ENCODE data around the gene PRKG1. TPM values are rescaled to one million over a fixed set of nuclear protein-coding genes. Genes with fewer than 3 reads are reported as not detected.

PRKG1 gene
- total and polyA plus RNA-seq, 2 donors from 2014 or later: 3.6 to 14.8 TPM

- TF ChIP-seq CTCF (IDR thresholded peaks at IDR 0.05; ENCODE audit: borderline replicate concordance, extremely low read depth, insufficient read depth): no peak
- Histone ChIP-seq H3K27me3 (ENCODE audit: control insufficient read depth, insufficient read depth, low read length) (no peaks in the 10 kb centered on the region), H3K27ac (ENCODE audit: low read depth in 2 of 2, low read length in 2 of 2) (no peak overlapping the region), H3K9ac (ENCODE audit: low read length in 3 of 3) (no peak overlapping the region), H3K36me3 (ENCODE audit: control insufficient read depth in 2 of 3, insufficient read depth in 3 of 3, low read length in 3 of 3) (no peaks in the 10 kb centered on the region), H3K4me1 (ENCODE audit: control insufficient read depth in 2 of 3, insufficient read depth in 2 of 3, low read depth in 1 of 3, low read length in 3 of 3) (peaks cover 0 to 2% (median 0%) of the 10 kb centered on the region in 3 donors), H3K9me3 (ENCODE audit: control insufficient read depth in 2 of 3, insufficient read depth in 1 of 3, low read length in 3 of 3) (no peaks in the 10 kb centered on the region), H3K4me3 (ENCODE audit: low read length in 3 of 3) (no peak overlapping the region)
- intact Hi-C loops (cut with DNase I): no loop called here
- peak; percentile 86 for FAIRE-seq
- DNase-seq: no peak
Measured at GRCh38 chr10:51302316-51302715, 228.0 kb downstream of the PRKG1 start.

- Histone ChIP-seq H3K4me1 (ENCODE audit: control insufficient read depth in 2 of 3, insufficient read depth in 2 of 3, low read depth in 1 of 3, low read length in 3 of 3) (no peaks in the 10 kb centered on the region), H3K4me3 (ENCODE audit: low read length in 3 of 3) (no peak overlapping the region), H3K9me3 (ENCODE audit: control insufficient read depth in 2 of 3, insufficient read depth in 1 of 3, low read length in 3 of 3) (no peaks in the 10 kb centered on the region), H3K9ac (ENCODE audit: low read length in 3 of 3) (no peak overlapping the region), H3K27ac (ENCODE audit: low read depth in 2 of 2, low read length in 2 of 2) (no peak overlapping the region), H3K36me3 (ENCODE audit: control insufficient read depth in 2 of 3, insufficient read depth in 3 of 3, low read length in 3 of 3) (no peaks in the 10 kb centered on the region), H3K27me3 (ENCODE audit: control insufficient read depth, insufficient read depth, low read length) (no peaks in the 10 kb centered on the region)
- no peak for DNase-seq
- intact Hi-C loops (cut with DNase I): no loop called here
- TF ChIP-seq CTCF (IDR thresholded peaks at IDR 0.05; ENCODE audit: borderline replicate concordance, extremely low read depth, insufficient read depth): no peak
- FAIRE-seq: no peak
Measured at GRCh38 chr10:51308116-51308515, 233.8 kb downstream of the PRKG1 start.

GRCh38 chr10:51311228-51311627 lies 236.9 kb downstream of the PRKG1 start:
- DNase-seq (no peak), FAIRE-seq (no peak)
- Histone ChIP-seq H3K27me3 (ENCODE audit: control insufficient read depth, insufficient read depth, low read length) (no peaks in the 10 kb centered on the region), H3K27ac (ENCODE audit: low read depth in 2 of 2, low read length in 2 of 2) (no peak overlapping the region), H3K9me3 (ENCODE audit: control insufficient read depth in 2 of 3, insufficient read depth in 1 of 3, low read length in 3 of 3) (no peaks in the 10 kb centered on the region), H3K4me3 (ENCODE audit: low read length in 3 of 3) (no peak overlapping the region), H3K9ac (ENCODE audit: low read length in 3 of 3) (no peak overlapping the region), H3K36me3 (ENCODE audit: control insufficient read depth in 2 of 3, insufficient read depth in 3 of 3, low read length in 3 of 3) (no peaks in the 10 kb centered on the region), H3K4me1 (ENCODE audit: control insufficient read depth in 2 of 3, insufficient read depth in 2 of 3, low read depth in 1 of 3, low read length in 3 of 3) (no peaks in the 10 kb centered on the region)
- no peak for TF ChIP-seq CTCF (IDR thresholded peaks at IDR 0.05; ENCODE audit: borderline replicate concordance, extremely low read depth, insufficient read depth)
- intact Hi-C loops (cut with DNase I): no loop called here

- DNase-seq: no peak
- H3K9me3 ChIP-seq (ENCODE audit: control insufficient read depth in 2 of 3, insufficient read depth in 1 of 3, low read length in 3 of 3): no peaks in the 10 kb centered on the region
- H3K36me3 ChIP-seq (ENCODE audit: control insufficient read depth in 2 of 3, insufficient read depth in 3 of 3, low read length in 3 of 3): no peaks in the 10 kb centered on the region
- no peak overlapping the region for H3K27ac ChIP-seq (ENCODE audit: low read depth in 2 of 2, low read length in 2 of 2)
- no peak for FAIRE-seq
- H3K4me3 ChIP-seq (ENCODE audit: low read length in 3 of 3): no peak overlapping the region
- intact Hi-C loops (cut with DNase I): no loop called here
- H3K9ac ChIP-seq (ENCODE audit: low read length in 3 of 3): no peak overlapping the region
- TF ChIP-seq CTCF (IDR thresholded peaks at IDR 0.05; ENCODE audit: borderline replicate concordance, extremely low read depth, insufficient read depth): no peak
- H3K27me3 ChIP-seq (ENCODE audit: control insufficient read depth, insufficient read depth, low read length): no peaks in the 10 kb centered on the region
- no peaks in the 10 kb centered on the region for H3K4me1 ChIP-seq (ENCODE audit: control insufficient read depth in 2 of 3, insufficient read depth in 2 of 3, low read depth in 1 of 3, low read length in 3 of 3)
Measured at GRCh38 chr10:51312817-51313216, 238.5 kb downstream of the PRKG1 start.
